Neural crest cell (in vitro differentiated cells): ENCODE results near the gene SEMA5B. TPM values are rescaled to one million over a fixed set of nuclear protein-coding genes. Genes with fewer than 3 reads are reported as not detected.
A peak's percentile ranks its signal among the peaks of the same experiment; 100 is the strongest.

Experiments used
- DNase-seq: peaks from one replicate; pipeline ENCODE4 v3.0.0; 2021; ENCODE audit warnings: low read depth, mixed read lengths, low spot score
- H3K27ac Mint-ChIP-seq: one replicate; pipeline ENCODE4 v1.8.0; 2021; ENCODE audit warnings: mild to moderate bottlenecking, mixed read lengths; ENCODE audit not compliant: unreplicated experiment
- H3K27me3 Mint-ChIP-seq: 2 replicates; pipeline ENCODE4 v1.8.0; 2021; ENCODE audit warnings: low read depth, mild to moderate bottlenecking, mixed read lengths
- H3K36me3 Mint-ChIP-seq: 2 replicates; pipeline ENCODE4 v1.8.0; 2021; ENCODE audit warnings: low read depth, mild to moderate bottlenecking, mixed read lengths
- H3K4me1 Mint-ChIP-seq: 2 replicates; pipeline ENCODE4 v1.8.0; 2021; ENCODE audit warnings: mixed read lengths
- H3K4me3 Mint-ChIP-seq: one replicate; pipeline ENCODE4 v1.8.0; 2021; ENCODE audit warnings: mild to moderate bottlenecking, mixed read lengths
- H3K9me3 Mint-ChIP-seq: 2 replicates; pipeline ENCODE4 v1.8.0; 2021; ENCODE audit warnings: mixed read lengths
- total RNA-seq: library from RNA; stranded (reverse); gene quantifications from 2 replicates; pipeline ENCODE4 v1.2.1, GENCODE V29; 2021
- TF ChIP-seq, protein P1 (sequence below): fragments of 200-600 bp; sonication (generic); conservative IDR thresholded peaks from 2 replicates; pipeline ENCODE4 v1.5.0; 2021; ENCODE audit warnings: antibody characterized with exemption, mild to moderate bottlenecking

The SEMA5B gene
- total RNA-seq, 1 donor from 2014 or later = 57.3 TPM

- H3K27me3 Mint-ChIP-seq = no peaks in the 10 kb centered on the region
- no peak for DNase-seq
- TF ChIP-seq, protein P1, sequence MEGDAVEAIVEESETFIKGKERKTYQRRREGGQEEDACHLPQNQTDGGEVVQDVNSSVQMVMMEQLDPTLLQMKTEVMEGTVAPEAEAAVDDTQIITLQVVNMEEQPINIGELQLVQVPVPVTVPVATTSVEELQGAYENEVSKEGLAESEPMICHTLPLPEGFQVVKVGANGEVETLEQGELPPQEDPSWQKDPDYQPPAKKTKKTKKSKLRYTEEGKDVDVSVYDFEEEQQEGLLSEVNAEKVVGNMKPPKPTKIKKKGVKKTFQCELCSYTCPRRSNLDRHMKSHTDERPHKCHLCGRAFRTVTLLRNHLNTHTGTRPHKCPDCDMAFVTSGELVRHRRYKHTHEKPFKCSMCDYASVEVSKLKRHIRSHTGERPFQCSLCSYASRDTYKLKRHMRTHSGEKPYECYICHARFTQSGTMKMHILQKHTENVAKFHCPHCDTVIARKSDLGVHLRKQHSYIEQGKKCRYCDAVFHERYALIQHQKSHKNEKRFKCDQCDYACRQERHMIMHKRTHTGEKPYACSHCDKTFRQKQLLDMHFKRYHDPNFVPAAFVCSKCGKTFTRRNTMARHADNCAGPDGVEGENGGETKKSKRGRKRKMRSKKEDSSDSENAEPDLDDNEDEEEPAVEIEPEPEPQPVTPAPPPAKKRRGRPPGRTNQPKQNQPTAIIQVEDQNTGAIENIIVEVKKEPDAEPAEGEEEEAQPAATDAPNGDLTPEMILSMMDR = no peak
- H3K9me3 Mint-ChIP-seq = no peaks in the 10 kb centered on the region
- H3K36me3 Mint-ChIP-seq = no peaks in the 10 kb centered on the region
- no peak overlapping the region for H3K4me3 Mint-ChIP-seq
- H3K4me1 Mint-ChIP-seq = peaks cover 21% of the 10 kb centered on the region
- no peak overlapping the region for H3K27ac Mint-ChIP-seq
Measured at GRCh38 chr3:123047062-123047319, 19.4 kb upstream of the SEMA5B start.

- DNase-seq = no peak
- no peaks in the 10 kb centered on the region for H3K9me3 Mint-ChIP-seq
- no peaks in the 10 kb centered on the region for H3K27me3 Mint-ChIP-seq
- peaks cover 27% of the 10 kb centered on the region for H3K4me1 Mint-ChIP-seq
- TF ChIP-seq, protein P1 = no peak
- H3K4me3 Mint-ChIP-seq = no peak overlapping the region
- no peak overlapping the region for H3K27ac Mint-ChIP-seq
- no peaks in the 10 kb centered on the region for H3K36me3 Mint-ChIP-seq
Measured at GRCh38 chr3:123046262-123047061, 18.9 kb upstream of the SEMA5B start.

DNA sequence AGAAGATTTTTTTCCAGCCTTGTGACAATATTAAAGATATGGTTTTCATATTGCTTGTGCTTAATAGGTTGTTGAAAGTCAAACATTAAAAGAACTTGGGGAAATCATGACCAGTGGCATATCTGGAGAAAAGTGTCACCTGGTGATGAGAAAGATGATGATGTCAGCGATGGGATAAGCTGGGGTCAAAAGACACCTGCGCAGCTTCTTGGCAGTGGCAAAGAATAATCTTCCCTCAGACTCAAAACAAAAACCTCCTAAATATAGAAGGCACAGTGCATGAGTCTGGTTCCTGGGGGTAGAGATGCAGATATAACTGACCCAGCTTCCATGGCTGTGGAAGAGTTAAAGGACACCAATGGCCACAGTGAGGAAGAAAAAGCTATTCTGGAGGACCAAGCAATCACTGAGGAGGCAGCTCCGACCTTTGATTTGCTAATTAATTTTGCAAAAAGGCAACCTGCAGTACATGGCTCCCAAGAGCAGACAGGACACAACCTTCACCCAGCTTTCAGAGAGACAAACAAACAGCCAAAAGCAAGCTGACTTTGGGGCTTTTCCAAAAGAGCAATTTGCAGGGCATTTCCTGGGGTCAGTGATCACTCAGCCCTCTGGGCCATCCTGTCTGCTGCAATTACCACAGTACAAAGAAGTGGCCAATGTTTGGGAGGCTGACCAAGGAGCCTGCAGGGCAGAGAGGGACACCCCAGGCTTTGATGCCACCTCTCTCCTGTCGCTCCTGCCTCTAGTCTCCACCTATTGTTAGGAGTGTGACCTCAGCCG is 17.6 kb upstream of the SEMA5B start:
- Mint-ChIP-seq H3K27ac (peak overlapping the region; percentile 83), H3K4me1 (peaks cover 29% of the 10 kb centered on the region), H3K27me3 (no peaks in the 10 kb centered on the region), H3K9me3 (no peaks in the 10 kb centered on the region), H3K36me3 (no peaks in the 10 kb centered on the region), H3K4me3 (no peak overlapping the region)
- no peak for DNase-seq
- TF ChIP-seq, protein P1 = no peak

- no peak for DNase-seq
Measured at GRCh38 chr3:123042413-123042812, 14.8 kb upstream of the SEMA5B start.

DNA sequence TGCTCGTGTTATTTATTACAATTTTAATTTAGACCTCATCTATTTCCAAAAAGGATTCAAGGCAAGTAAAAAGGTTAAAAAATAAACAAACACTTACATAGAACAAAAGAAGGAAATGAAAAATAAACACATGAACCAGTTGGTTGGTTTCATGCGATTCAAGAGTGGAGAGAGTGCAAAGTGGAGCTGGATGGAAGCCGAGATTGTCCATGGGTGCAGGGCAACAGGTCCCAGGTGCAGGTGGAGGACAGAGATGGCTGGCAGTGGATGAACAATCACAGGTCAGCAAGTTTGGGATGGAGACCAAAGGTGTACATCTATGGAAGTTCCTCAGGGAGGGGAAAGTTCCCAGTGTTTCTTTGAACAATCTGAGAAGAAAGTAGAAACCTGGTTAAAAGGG is 11.6 kb upstream of the SEMA5B start:
- Mint-ChIP-seq H3K4me1 (peaks cover 22% of the 10 kb centered on the region), H3K27ac (no peak overlapping the region), H3K27me3 (no peaks in the 10 kb centered on the region), H3K36me3 (no peaks in the 10 kb centered on the region), H3K9me3 (no peaks in the 10 kb centered on the region), H3K4me3 (no peak overlapping the region)
- TF ChIP-seq, protein P1 = no peak
- DNase-seq = no peak

More at GRCh38 chr3:123042413-123042812, 14.8 kb upstream of the SEMA5B start:
- Mint-ChIP-seq H3K27ac (no peak overlapping the region), H3K36me3 (no peaks in the 10 kb centered on the region), H3K4me1 (peaks cover 35% of the 10 kb centered on the region), H3K27me3 (no peaks in the 10 kb centered on the region), H3K4me3 (no peak overlapping the region), H3K9me3 (no peaks in the 10 kb centered on the region)
- TF ChIP-seq, protein P1 = no peak
